ENCODE results near the gene DPPA5.

- TF ChIP-seq L3MBTL2 (conservative IDR thresholded peaks at IDR 0.05) (no peak), SUZ12 (IDR thresholded peaks at IDR 0.05) (no peak), NFRKB (IDR thresholded peaks at IDR 0.05) (no peak)
These were observed 39.2 kb downstream of the DPPA5 start for GRCh38 chr6:73314577-73315492.

Measured in HEK293T (cell line).